Measurements from ENCODE around the gene GPR31.

GPR31 gene

DNA sequence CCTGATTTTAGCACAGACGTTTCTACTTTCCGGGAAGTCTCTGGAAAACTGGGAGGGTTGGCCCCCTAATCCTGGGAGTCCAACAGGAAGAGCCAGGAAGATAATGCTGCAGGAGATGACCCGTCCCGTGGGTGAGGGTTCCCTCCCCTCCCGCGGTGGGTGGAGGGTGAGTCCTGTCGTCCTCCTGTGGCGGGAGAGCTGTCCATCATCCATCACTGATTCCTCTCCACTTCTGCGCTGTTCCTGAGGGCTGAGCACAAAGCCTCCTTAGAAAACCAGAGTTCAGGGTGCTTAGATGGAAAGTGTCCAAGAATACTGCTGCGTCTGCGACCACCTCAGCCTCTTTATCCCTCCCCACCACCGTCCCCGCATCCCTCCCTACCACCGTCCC is 40.9 kb downstream of the GPR31 start:
- DNase-seq, result no peak

DNA sequence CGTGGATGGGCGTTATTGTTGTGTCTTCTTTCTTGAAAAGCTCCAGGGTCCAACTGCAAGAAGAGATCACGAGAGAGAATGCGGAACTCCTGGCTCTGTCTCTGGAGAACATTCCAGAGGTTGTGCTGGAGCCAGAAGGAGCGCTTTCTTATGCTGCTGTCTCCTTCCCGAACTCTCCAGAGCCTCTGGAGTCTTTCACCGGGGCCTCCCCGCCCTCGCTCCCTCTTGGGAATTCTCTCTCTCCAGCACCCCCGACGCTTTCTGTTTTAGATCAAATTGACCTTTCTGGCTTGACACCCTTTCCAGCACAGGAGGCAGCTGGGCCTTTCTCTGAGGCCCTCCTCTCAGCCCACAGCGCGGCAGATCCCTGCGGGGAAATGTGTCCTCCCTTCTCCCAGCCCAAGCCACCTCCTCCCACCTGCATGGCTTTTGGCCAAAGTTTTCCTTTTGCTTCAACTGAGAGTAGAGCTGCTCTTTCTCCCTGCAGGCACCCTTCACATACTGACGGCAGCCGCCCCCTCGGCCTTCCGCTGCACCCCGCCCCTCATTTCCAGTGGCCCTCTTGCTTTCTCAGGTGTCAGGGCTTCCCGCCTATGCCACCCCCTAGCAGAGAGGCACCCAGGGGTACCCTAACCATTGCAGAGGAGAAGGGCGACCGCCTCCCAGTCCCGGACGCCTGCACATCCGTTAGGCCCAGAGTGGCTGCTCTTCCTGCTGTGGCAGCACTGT is 41.5 kb downstream of the GPR31 start:
- no peak for DNase-seq

DNA sequence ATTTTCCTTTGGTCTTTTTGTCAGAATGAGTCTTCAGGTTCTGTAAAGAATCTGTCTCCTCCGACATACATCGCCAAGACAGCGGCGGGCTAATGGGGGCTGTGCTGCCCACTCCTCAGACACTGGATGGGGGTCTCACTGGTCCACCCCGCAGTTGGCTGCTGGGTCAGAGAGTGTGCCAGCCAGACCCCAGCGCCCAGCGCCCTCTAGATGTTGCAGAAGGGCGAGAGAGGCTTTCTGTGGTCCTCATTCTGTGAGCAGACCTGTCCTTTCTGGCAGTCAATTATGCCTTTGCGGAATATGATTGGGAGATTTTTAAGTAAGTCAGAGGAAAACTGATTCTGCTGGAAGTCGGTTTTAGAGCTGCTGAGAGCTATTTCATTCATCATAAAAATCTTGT is 42.7 kb downstream of the GPR31 start:
- DNase-seq, result no peak

DNA sequence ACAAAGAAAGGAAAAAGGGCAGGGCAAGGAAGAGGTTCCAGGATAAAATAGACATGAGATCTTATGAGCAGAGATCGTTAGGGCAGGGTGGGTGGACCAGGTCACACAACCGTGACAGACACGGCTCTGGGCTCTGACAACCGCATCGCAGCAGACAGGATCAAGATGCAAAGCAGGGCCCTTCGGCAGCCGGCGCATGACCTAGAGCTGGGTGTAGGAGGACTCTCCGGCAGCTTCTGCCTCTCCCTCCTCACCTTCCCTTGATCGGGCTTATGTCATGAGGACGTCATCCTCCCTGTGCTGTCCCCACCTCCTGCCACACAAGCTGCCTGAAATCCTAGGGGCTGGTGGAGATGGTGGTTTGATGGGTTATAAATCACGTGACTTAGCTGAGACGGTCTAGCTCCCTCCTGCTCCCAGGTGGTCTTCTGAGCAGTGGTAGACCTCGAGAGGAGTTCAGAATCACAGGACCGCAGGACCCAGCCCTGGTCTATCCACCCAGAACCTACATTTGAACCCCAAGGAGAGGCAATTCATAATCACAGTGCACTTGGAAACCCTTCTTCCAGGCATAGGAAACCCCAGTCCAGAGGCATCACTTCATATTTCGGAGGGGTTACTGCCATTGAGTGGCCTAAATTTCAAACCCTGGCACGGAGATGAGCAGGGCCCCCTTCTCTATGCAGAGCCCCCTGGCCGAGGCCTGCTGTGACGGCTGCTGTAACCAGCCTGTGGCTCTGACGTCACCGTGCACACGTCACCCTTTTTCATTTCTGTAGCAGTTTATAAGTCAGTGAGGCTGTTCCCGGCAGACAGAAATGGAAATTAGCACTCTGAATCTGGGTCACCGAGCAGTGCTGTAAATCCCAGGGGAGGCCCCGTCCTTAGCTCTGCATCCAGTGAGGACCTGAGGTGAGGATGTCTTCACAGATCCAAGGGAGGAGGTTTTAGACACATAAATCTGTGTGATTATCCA is 43.6 kb downstream of the GPR31 start:
- no peak for DNase-seq

DNA sequence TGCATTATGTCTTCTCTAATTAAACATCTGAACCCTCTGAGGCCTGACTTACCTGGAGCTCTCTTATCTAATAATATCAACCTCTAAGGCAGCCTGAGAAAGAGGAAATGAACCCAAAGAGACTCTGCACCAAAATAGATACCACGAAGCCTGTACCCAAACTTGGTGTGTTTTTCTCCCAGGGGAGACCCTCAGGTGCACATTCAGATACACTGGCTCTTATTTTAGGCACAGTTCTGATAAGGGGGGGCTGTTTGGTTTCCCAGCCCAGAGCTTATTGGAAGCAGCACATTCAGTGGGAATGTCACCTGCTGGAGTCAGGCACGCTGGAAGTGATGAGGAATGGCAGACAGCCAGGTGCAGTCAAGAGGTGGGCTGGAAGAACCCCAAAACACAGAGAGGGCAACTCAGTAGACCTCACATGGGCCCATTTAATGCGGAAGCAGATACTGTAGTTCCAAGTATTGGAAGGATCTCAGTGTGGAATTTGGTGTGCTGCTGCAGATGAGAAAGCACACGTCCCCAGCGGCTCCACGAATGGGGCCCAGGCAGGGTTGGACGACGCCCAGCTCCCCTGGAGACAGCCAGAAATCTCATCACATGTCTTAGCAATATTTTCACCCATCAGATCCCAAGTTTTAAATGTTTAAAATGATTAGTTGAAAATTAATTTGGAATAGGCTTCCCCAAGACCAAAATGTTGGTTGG is 44.6 kb downstream of the GPR31 start:
- no peak for DNase-seq

DNA sequence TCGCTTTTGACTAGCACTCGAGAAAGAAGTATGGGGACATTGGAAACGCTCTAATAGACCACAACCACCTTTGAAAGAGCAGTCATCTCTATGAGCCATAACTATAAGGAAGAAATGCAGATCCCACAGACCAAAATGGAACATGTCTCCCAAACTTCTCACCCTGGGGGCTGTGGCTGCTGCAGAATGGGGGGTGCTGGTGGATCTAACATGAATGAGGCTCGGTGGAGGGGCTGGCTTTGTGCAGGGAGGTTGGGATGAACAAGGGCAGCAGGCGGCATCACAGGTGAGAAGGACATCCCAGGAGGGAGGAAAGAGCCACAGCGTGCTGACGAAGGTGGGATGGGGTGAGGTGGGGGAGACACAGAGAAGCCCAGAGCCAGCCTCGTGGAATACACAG is 45.4 kb downstream of the GPR31 start:
- DNase-seq, result no peak

DNA sequence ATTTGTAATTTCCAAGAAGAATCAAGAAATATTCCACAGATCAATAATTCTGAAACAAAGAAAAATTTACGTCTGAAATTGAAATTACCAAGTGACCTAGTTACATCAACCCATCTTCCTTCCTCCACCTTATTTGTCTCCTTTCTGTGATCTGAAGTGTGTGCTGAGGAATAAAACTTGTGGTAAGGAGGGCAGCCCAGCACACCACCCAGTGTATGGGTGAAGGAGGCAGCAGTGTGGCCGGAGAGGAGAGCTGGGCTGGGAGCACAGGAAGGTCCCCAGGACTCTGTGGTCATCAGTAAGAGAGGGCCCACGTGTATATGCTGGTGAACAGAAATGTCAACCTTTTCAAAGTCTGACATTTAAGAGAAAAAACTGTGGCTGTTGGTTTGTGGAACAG is 46.2 kb downstream of the GPR31 start:
- DNase-seq, result no peak

DNA sequence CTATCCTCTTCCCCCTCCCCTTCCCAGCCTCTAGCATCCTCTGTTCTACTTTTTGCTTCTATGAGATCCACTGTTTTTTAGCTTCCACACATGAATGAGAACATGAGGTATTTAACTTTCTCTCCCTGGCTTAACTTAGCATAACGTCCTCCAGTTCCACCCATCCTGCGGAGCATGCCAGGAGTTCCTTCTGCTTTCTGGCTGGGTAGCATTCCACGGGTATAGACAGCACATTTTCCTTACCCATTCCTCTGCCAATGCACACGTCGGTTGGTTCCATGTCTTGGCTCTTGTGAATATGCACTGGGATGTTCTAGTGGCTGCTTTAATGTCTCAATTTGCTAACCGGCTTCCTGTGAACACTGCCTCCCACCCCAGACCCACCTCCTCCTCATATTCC is 48.1 kb downstream of the GPR31 start:
- no peak for DNase-seq

DNA sequence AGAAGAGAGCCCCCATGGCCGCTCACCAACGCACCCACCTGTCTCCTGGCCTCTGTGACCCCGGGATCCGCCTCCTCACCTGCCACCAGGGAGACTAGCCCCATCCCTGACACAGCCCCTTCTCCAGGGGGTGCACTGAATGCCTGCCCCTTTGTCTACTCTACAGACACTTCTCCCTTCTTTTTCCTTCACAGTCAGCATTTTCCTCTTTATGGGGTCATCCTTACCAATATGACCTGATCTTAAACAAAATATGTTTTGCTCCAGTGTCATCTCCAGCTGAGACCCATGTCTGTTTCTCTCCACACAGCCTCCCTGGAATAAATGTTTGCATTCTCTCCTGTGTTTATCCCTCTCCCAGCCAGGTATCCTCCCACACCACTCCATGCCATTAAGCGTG is 49.5 kb downstream of the GPR31 start:
- DNase-seq, result no peak

DNA sequence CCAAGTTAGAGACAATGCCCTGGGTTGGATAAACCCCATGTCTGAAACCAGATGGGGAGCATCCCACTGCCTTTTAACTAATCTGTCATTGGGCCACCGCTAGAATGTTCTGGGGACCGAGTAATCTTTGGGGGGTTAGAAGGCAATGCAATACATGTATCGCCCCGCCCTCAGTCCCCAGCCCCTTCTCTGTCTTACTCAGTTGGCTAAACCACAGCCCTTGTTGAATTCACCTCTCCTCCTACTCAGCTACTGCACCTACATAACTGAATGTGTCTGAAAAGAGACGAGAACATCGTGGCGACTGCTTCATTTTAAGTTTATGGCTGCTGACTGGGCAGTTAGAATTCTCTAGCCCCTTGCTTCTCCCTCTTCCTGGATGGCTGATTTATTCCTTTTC is 50.0 kb downstream of the GPR31 start:
- no peak for DNase-seq

DNA sequence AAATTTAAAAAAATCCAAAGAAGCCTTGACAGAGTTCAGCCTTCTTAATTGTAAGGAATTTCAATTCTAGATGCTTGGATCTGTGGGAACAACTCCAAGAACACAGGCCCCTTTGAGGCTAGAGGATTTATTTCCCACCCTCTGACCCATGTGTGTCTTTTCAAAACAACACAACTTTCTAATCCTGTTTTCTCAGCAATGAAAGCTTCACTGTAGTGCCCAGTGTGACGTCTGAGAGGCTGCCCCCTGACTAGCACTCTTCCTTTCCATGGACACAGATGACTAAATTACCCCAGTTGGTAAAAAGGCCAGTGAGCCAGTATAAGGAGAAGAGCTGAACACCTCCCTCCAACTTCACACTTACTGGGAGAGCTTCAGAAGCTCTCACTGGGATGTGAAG is 51.4 kb downstream of the GPR31 start:
- no peak for DNase-seq

All from fibroblast of skin of abdomen (primary cell).